Measurements from ENCODE around the gene EDIL3.

EDIL3 gene, protein sequence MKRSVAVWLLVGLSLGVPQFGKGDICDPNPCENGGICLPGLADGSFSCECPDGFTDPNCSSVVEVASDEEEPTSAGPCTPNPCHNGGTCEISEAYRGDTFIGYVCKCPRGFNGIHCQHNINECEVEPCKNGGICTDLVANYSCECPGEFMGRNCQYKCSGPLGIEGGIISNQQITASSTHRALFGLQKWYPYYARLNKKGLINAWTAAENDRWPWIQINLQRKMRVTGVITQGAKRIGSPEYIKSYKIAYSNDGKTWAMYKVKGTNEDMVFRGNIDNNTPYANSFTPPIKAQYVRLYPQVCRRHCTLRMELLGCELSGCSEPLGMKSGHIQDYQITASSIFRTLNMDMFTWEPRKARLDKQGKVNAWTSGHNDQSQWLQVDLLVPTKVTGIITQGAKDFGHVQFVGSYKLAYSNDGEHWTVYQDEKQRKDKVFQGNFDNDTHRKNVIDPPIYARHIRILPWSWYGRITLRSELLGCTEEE

DNA sequence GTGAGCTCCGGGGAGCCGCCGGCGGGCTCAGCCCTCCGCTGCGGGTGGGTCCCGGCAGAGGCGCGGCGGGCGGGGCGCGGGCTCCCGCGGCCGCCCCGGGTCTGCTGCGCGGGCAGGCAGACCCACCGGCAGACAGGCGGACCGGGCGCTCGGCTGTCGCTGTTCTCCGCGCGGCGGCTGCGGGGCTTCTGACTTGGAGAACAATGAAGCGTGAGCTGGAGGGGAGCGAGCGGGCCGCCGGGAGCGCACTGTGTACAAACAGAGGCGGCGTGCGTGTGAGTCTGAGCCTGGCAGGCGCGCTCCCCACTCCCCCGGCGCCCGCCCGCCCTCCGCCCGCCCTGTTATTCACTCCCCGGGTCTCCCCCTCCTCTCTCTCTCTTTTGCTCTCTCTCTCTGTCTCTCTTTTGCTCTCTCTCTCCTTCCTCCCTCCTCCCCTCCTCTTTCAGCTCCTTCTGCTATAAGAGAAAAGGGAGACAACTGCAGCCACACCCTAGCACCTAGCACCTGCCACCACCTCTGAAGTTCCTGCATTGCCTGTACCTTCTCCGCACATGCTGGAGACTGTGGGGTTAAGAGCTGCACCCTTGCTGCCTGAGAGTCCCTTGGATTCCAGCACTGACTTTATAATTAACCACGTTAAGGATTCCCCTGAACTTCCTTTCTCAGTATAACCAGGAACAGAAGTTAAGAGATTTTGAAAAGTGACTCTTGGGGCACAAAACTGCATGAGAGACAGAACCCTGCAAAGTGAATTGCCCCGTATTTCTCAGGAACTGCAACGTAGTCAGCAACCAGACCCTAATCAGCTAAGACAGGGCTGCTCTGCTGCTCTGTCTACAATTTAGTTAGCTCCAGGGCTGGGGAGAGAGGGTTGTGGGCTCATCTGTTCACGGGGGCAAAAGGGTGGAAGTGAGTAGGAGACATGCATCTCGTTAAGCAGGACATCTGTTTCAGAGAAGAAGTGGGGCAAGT lies at the start of gene EDIL3:
Gene EDIL3, minus strand, starts transcription at position 277 of the 972 bp plus-strand sequence. CDS start 506 bp downstream, outside the sequence.
- DNase-seq: no peak

DNA sequence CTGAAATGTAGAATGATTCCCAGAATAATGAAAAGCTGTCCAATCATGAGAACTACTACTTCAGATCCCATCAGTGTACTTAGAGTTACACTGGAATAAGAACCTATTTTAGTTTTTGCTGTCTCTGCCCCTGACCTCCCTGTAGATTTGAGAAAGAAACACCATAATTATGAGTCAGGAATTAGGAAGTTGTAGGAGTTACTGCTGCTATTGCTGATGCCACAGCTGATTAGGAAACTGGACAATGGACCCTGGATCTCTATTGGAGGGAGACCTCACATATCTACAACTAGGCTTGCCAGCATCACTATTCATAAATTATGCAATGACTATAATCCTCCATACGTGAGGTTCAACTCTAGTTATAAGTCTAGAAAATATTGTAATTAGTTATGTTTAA lies 48.8 kb upstream of the EDIL3 start:
- no peak for DNase-seq

GRCh38 chr5:84430863-84431663 lies 46.4 kb upstream of the EDIL3 start:
- DNase-seq: no peak

DNA sequence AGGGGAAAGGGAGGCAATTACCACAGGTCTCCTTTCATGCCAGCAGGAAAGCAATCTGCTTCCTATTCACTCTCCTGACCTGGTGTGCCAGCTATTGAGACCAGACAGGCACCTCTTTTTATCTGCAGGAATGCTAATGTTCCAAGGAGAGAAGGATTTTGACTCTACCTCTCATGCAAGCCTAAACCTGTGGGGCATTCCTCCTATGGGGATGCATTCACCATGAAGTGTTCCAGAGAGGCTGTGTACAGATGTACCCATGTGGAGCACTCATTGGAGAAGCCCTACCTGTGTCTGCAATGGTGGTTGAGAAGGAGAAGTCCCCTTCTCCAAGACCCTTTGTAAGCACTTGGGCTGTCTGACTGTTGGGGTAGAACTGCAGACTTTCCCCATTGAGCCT lies 45.4 kb upstream of the EDIL3 start:
- no peak for DNase-seq

GRCh38 chr5:84425365-84425881 lies 40.7 kb upstream of the EDIL3 start:
- DNase-seq: no peak

DNA sequence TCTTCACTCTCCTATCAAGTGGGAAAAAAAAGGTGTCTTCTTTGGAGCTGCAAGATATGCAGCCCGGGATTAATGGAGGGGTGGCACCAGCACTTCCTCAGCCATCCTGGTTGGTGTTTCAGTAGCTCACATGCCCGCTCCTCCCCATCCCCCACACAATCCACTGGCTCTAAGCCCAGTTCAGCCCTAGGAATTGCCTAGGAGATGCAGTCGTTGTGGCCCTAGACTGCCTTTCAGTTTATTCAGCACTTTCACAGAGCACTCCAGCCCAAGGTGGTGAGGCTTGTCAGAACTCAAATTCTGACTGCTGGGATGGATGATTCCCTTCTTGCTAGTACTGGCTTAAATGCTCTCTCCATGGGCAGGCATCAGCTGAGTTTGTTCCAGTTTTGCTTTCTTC lies 35.1 kb upstream of the EDIL3 start:
- no peak for DNase-seq

GRCh38 chr5:84411832-84412605 lies 27.3 kb upstream of the EDIL3 start:
- DNase-seq: no peak

GRCh38 chr5:84406111-84406510 lies 21.4 kb upstream of the EDIL3 start:
- DNase-seq: no peak

DNA sequence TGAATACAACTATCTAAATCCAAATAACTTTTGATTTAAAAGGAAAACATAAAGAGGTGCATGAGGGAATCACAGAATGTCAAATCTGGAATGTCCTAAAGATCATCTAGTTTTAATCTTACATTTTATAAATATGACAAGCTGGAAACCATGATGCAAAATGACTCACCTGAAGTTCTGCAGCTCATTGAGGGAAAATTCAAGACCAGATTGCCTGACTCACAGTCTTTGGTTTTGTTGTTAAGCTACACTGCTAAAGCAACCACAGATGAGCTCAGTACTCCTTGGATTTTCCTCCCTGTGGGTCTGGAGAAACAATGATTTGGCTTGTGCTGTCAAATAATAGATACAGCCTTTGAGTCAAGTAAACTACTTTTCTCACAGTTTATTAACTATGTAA lies 19.1 kb upstream of the EDIL3 start:
- DNase-seq: no peak

DNA sequence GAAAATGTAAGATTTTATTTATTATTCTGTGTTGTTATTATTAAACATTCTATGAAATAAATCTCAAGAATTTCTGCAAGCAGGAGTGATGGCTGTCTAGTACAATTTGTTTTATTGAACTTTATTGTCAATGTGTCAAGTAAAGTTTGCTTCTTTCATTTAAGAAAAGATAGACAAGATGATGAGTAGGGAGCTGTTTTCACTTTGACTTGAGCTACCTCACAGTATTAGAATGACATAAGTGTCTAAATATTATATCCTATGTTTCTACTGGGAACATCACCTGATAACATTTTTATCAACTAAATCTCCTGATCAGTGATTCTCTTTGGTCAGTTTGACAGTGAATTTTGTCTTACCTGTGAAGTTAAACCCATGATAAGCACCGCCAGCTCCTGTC lies 12.7 kb upstream of the EDIL3 start:
- no peak for DNase-seq

DNA sequence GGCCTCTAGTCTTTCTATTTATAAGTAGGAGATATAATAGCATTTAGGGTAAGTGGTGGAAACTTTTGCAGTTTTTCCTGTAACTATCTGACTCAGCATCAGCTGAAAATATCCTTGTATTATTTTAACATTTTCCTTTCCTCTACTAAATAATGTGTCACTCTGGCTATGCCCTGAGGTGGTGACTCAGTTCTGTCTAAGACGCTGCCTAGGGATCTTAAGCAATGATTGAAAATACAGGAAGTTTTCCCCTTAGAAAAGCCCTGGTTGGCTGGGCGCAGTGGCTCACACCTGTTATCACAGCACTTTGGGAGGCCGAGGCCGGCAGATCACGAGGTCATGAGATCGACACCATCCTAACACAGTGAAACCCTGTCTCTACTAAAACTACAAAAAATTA lies 9.3 kb upstream of the EDIL3 start:
- no peak for DNase-seq

GRCh38 chr5:84392836-84393235 lies 8.2 kb upstream of the EDIL3 start:
- DNase-seq: no peak

DNA sequence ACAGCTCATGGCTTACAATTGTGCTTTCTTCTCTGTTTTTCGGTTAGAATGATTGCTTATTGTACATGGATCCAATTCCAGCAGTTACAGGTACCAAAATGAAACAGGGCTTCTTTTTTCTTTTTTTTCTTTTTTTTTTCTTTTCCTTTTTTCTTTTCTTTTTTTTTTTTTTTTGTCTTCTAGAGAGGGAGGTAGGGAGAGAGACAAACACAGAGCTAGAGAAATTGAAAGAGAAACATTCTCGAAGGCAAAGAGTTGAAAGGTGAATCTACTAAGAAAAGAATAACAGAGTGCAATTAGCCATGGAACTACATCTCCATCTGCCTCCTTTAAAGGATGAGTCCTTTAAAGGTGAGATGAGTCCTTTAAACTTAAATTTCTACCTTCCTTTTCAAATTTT lies 1.0 kb upstream of the EDIL3 start:
- DNase-seq: no peak

- no peak for DNase-seq
Observed at GRCh38 chr5:84383816-84384603, 670 bp downstream of the EDIL3 start.

- DNase-seq: no peak
Observed at GRCh38 chr5:84383296-84383815, 1.3 kb downstream of the EDIL3 start.

DNA sequence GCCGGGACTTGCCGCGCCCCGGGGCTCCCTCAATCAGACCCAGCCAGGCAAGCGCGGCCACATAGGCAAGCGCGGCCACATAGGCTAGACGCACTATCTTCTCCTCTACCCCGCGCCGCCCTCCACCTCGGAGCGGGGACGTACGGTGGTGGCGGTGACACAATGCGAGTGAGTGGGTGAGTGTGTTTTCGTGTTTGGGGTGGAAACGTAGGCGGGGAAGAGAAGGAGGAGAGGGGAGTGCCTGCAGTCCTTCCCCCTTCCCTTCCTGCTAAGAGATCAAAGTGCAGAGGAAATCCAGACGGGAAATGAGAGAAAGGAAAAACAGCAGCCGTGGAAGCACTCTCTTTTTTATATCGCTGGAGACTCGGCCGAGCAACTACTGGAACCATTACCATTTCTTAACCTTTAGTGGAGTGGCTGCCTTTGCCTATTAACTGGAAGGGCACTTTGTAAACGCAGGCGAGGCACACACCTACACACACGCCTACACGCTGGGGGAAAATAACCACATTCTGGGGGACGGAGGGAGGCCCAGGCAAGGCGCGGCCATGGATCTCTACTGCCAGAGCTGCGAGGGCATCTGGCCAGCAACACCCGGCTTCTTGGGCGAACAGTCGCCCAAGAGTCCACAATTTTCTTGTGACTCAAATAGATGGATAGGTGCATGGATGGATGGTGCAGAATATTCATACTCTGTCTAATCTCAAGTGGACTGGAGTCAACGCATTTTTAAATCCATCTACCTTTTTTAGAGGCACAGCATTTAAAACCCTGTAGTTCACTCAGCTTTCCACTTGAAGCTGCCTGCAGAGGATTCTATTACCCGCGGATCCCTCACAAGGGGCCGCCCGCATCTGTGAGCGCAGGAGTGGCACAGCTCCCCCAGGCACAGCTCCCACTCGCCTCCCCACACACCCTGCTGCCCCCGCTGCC lies 2.1 kb downstream of the EDIL3 start:
- no peak for DNase-seq

GRCh38 chr5:84381502-84382362 lies 2.9 kb downstream of the EDIL3 start:
- no peak for DNase-seq

- DNase-seq: no peak
Observed at GRCh38 chr5:84379749-84380148, 4.9 kb downstream of the EDIL3 start.

DNA sequence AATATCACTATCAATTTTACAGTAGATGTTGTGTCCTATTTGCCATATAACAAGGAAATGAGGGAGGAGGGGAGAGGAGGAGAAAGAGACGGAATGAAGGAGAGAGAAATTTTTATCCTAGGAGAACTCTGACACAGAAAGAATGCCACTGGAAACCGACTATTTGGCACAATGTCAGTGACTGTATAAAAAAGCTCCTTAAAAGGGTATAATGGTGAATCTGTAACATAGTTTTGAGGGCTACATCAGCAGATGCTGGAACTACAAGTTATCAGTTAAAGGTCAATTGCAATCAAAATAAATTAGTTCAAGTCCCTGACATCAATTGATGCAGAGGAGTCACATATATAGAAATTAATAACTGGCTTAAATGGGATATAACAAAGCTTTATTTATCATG lies 5.7 kb downstream of the EDIL3 start:
- no peak for DNase-seq
